WTC11 (cell line): ENCODE measurements around the gene ARHGAP40.
"Not testable (repeated sequence)": the region's sequence is repeated elsewhere in the genome, so short reads cannot be mapped to it uniquely, and the experiment has no call there.

Experiments used
- ETV6 ChIP-seq: sonication (generic); formaldehyde crosslinking; IDR thresholded peaks from 2 replicates; pipeline ENCODE4 v1.8.1; 2022; ENCODE audit warnings: mild to moderate bottlenecking, missing genetic modification reagents
- GABPB1 ChIP-seq: sonication (generic); formaldehyde crosslinking; IDR thresholded peaks from 2 replicates; pipeline ENCODE4 v1.8.1; 2023; ENCODE audit warnings: mild to moderate bottlenecking, missing genetic modification reagents
- JUN ChIP-seq: sonication (generic); formaldehyde crosslinking; IDR thresholded peaks from 2 replicates; pipeline ENCODE4 v1.8.0; 2023; ENCODE audit warnings: mild to moderate bottlenecking, missing genetic modification reagents
- PREB ChIP-seq: sonication (generic); formaldehyde crosslinking; IDR thresholded peaks from 2 replicates; pipeline ENCODE4 v1.8.1; 2022; ENCODE audit warnings: mild to moderate bottlenecking, missing genetic modification reagents, moderate library complexity, borderline replicate concordance
- SMAD4 ChIP-seq: sonication (generic); formaldehyde crosslinking; IDR thresholded peaks from 2 replicates; pipeline ENCODE4 v1.8.0; 2022; ENCODE audit warnings: mild to moderate bottlenecking, missing genetic modification reagents
- ZNF232 ChIP-seq: sonication (generic); formaldehyde crosslinking; IDR thresholded peaks from 2 replicates; pipeline ENCODE4 v1.8.0; 2022; ENCODE audit warnings: mild to moderate bottlenecking, missing genetic modification reagents
- ZNF396 ChIP-seq: fragments of 250-450 bp; sonication (Bioruptor Pico); IDR thresholded peaks from 2 replicates; pipeline ENCODE4 v1.8.0; 2021; ENCODE audit warnings: mild to moderate bottlenecking, moderate library complexity, borderline replicate concordance
- ZSCAN18 ChIP-seq: fragments of 250-450 bp; sonication (Bioruptor Pico); IDR thresholded peaks from 2 replicates; pipeline ENCODE4 v2.1.2; 2022; ENCODE audit warnings: mild to moderate bottlenecking, moderate library complexity
- TF ChIP-seq, protein P1 (sequence below): fragments of 200-600 bp; IDR thresholded peaks from 2 replicates; pipeline ENCODE4 v1.8.0; 2022; ENCODE audit warnings: antibody characterized with exemption

- not testable (repeated sequence) for TF ChIP-seq ZNF232; ZNF396 (CRISPR knock-in tag); SMAD4; ETV6 (CRISPR knock-in tag); JUN (CRISPR knock-in tag); PREB; GABPB1 (CRISPR knock-in tag); ZSCAN18 (CRISPR knock-in tag)
- TF ChIP-seq, protein P1, sequence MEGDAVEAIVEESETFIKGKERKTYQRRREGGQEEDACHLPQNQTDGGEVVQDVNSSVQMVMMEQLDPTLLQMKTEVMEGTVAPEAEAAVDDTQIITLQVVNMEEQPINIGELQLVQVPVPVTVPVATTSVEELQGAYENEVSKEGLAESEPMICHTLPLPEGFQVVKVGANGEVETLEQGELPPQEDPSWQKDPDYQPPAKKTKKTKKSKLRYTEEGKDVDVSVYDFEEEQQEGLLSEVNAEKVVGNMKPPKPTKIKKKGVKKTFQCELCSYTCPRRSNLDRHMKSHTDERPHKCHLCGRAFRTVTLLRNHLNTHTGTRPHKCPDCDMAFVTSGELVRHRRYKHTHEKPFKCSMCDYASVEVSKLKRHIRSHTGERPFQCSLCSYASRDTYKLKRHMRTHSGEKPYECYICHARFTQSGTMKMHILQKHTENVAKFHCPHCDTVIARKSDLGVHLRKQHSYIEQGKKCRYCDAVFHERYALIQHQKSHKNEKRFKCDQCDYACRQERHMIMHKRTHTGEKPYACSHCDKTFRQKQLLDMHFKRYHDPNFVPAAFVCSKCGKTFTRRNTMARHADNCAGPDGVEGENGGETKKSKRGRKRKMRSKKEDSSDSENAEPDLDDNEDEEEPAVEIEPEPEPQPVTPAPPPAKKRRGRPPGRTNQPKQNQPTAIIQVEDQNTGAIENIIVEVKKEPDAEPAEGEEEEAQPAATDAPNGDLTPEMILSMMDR: not testable (repeated sequence)
Observed at GRCh38 chr20:38595886-38596285, 5.7 kb upstream of the ARHGAP40 start.
